H9 (cell line): ENCODE measurements around the gene MRGPRX2. TPM values are rescaled to one million over a fixed set of nuclear protein-coding genes. Genes with fewer than 3 reads are reported as not detected.

Source experiments
- DNase-seq: peaks from one replicate; pipeline ENCODE4 v3.0.0-alpha.2; 2017
- H2AFZ ChIP-seq: one replicate; pipeline ENCODE4 v1.6.1; 2013; ENCODE audit warnings: mild to moderate bottlenecking, low read length, control low read depth, moderate library complexity
- H2AK5ac ChIP-seq: 2 replicates; pipeline ENCODE4 v1.6.1; 2013; ENCODE audit warnings: low read length, control low read depth, mixed read lengths; ENCODE audit not compliant: insufficient read length
- H2BK120ac ChIP-seq: one replicate; pipeline ENCODE4 v1.6.1; 2013; ENCODE audit warnings: low read depth, mild to moderate bottlenecking, low read length, control low read depth, inconsistent platforms; ENCODE audit not compliant: poor library complexity, severe bottlenecking
- H2BK12ac ChIP-seq: 2 replicates; pipeline ENCODE4 v1.6.1; 2013; ENCODE audit warnings: low read length, control low read depth, mixed read lengths, low read depth; ENCODE audit not compliant: insufficient read length
- H2BK15ac ChIP-seq: 2 replicates; pipeline ENCODE4 v1.6.1; 2013; ENCODE audit warnings: low read depth, low read length, control low read depth
- H2BK20ac ChIP-seq: one replicate; pipeline ENCODE4 v1.6.1; 2013; ENCODE audit warnings: low read depth, mild to moderate bottlenecking, low read length, control low read depth, inconsistent platforms; ENCODE audit not compliant: poor library complexity, severe bottlenecking
- H2BK5ac ChIP-seq: 2 replicates; pipeline ENCODE4 v1.6.1; 2013; ENCODE audit warnings: low read length, control low read depth, mixed read lengths; ENCODE audit not compliant: insufficient read length
- H3K14ac ChIP-seq: 2 replicates; pipeline ENCODE4 v1.6.1; 2013; ENCODE audit warnings: low read length, control low read depth; ENCODE audit not compliant: insufficient read depth
- H3K18ac ChIP-seq: 2 replicates; pipeline ENCODE4 v1.6.1; 2013; ENCODE audit warnings: low read depth, mild to moderate bottlenecking, mixed read lengths, low read length, control low read depth; ENCODE audit not compliant: insufficient read length
- H3K23ac ChIP-seq: 2 replicates; pipeline ENCODE4 v1.6.1; 2013; ENCODE audit warnings: low read length, control low read depth, mixed read lengths, low read depth; ENCODE audit not compliant: insufficient read length
- H3K23me2 ChIP-seq: 2 replicates; pipeline ENCODE4 v1.6.1; 2013; ENCODE audit warnings: low read depth, mild to moderate bottlenecking, mixed read lengths, low read length, control low read depth; ENCODE audit not compliant: insufficient read length, poor library complexity, severe bottlenecking
- H3K27ac ChIP-seq: 2 replicates; pipeline ENCODE4 v1.5.1; 2013; ENCODE audit warnings: low read length, control low read depth, mixed read lengths, low read depth; ENCODE audit not compliant: insufficient read length
- H3K27me3 ChIP-seq: 2 replicates; pipeline ENCODE4 v1.6.1; 2013; ENCODE audit warnings: low read length, control low read depth, inconsistent platforms; ENCODE audit not compliant: insufficient read depth
- H3K4ac ChIP-seq: 2 replicates; pipeline ENCODE4 v1.6.1; 2013; ENCODE audit warnings: low read depth, mild to moderate bottlenecking, control low read depth, inconsistent platforms, low read length, moderate library complexity
- H3K4me1 ChIP-seq: 2 replicates; pipeline ENCODE4 v1.6.1; 2013; ENCODE audit warnings: low read length, control low read depth, inconsistent platforms; ENCODE audit not compliant: insufficient read depth
- H3K4me2 ChIP-seq: 2 replicates; pipeline ENCODE4 v1.6.1; 2013; ENCODE audit warnings: low read length, control low read depth, mixed read lengths; ENCODE audit not compliant: insufficient read length, insufficient read depth
- H3K56ac ChIP-seq: 2 replicates; pipeline ENCODE4 v1.6.1; 2013; ENCODE audit warnings: low read depth, mild to moderate bottlenecking, mixed read lengths, low read length, control low read depth; ENCODE audit not compliant: insufficient read length
- H3K79me1 ChIP-seq: 2 replicates; pipeline ENCODE4 v1.6.1; 2013; ENCODE audit warnings: low read depth, mild to moderate bottlenecking, moderate library complexity, low read length, control low read depth, inconsistent platforms; ENCODE audit not compliant: insufficient read depth, poor library complexity, severe bottlenecking
- H3K79me2 ChIP-seq: 2 replicates; pipeline ENCODE4 v1.6.1; 2013; ENCODE audit warnings: low read length, control low read depth, inconsistent platforms; ENCODE audit not compliant: insufficient read depth
- H3K9ac ChIP-seq: 2 replicates; pipeline ENCODE4 v1.6.1; 2013; ENCODE audit warnings: low read length, control low read depth, mixed read lengths; ENCODE audit not compliant: insufficient read length; ENCODE audit errors: extremely low read depth
- H3K9me3 ChIP-seq: one replicate; pipeline ENCODE4 v1.6.1; 2013; ENCODE audit warnings: low read depth, low read length, inconsistent platforms; ENCODE audit not compliant: control insufficient read depth
- H3T11ph ChIP-seq: one replicate; pipeline ENCODE4 v1.6.1; 2013; ENCODE audit warnings: mild to moderate bottlenecking, low read length, control low read depth, inconsistent platforms
- H4K20me1 ChIP-seq: one replicate; pipeline ENCODE4 v1.6.1; 2013; ENCODE audit not compliant: control insufficient read depth, insufficient read length, insufficient read depth
- H4K5ac ChIP-seq: 2 replicates; pipeline ENCODE4 v1.6.1; 2013; ENCODE audit warnings: low read depth, mild to moderate bottlenecking, mixed read lengths, low read length, control low read depth; ENCODE audit not compliant: insufficient read length
- H4K8ac ChIP-seq: replicated peaks from 2 replicates; pipeline ENCODE4 v1.6.1; 2013; ENCODE audit warnings: low read length, control low read depth, mixed read lengths, low read depth; ENCODE audit not compliant: insufficient read length
- H4K91ac ChIP-seq: 2 replicates; pipeline ENCODE4 v1.6.1; 2013; ENCODE audit warnings: low read depth, mild to moderate bottlenecking, moderate library complexity, mixed read lengths, low read length, control low read depth; ENCODE audit not compliant: insufficient read length
- H3K27ac Mint-ChIP-seq, 3 experiments: 2 replicates in 2 of 3; 3 replicates in 1 of 3; pipeline ENCODE4 v1.8.0; 2020 to 2021; ENCODE audit warnings: mixed read lengths in 3 of 3, mild to moderate bottlenecking in 1 of 3, moderate library complexity in 1 of 3
- H3K27me3 Mint-ChIP-seq: 2 replicates; pipeline ENCODE4 v1.8.0; 2021; ENCODE audit warnings: low read depth, mild to moderate bottlenecking, moderate library complexity, mixed read lengths
- H3K36me3 Mint-ChIP-seq, 3 experiments: 2 replicates in 2 of 3; 3 replicates in 1 of 3; pipeline ENCODE4 v1.8.0; 2020 to 2021; ENCODE audit warnings: low read depth in 3 of 3, mixed read lengths in 3 of 3; ENCODE audit not compliant: insufficient read depth in 1 of 3
- H3K4me1 Mint-ChIP-seq, 2 experiments: 2 replicates each; pipeline ENCODE4 v1.8.0; 2020; ENCODE audit warnings: mixed read lengths in 2 of 2
- H3K4me3 Mint-ChIP-seq, 2 experiments: 2 replicates in 1 of 2; 3 replicates in 1 of 2; pipeline ENCODE4 v1.8.0; 2020 to 2021; ENCODE audit warnings: mild to moderate bottlenecking in 2 of 2, mixed read lengths in 2 of 2, moderate library complexity in 1 of 2
- H3K9me3 Mint-ChIP-seq, 2 experiments: 2 replicates in 1 of 2; 3 replicates in 1 of 2; pipeline ENCODE4 v1.8.0; 2020; ENCODE audit warnings: mild to moderate bottlenecking in 2 of 2, mixed read lengths in 2 of 2, moderate library complexity in 1 of 2
- CTCF ChIP-seq: fragments of 200-600 bp; sonication (generic); conservative IDR thresholded peaks from 3 replicates; pipeline ENCODE4 v1.8.0; 2021; ENCODE audit warnings: antibody characterized with exemption, mild to moderate bottlenecking
- WGBS: extraction: QIAGEN DNeasy Blood & Tissue Kit; methylation state at CpG from one replicate; pipeline ENCODE4 v1.1.7; 2013; ENCODE audit warnings: missing lambda C conversion rate, low lambda C conversion rate, mixed read lengths; ENCODE audit not compliant: insufficient read length; ENCODE audit errors: extremely low coverage; 5-methylcytosine and 5-hydroxymethylcytosine counted together
- total RNA-seq: library from RNA; stranded (reverse); gene quantifications from 2 replicates; pipeline ENCODE4 v1.2.1, GENCODE V29; 2021

Gene MRGPRX2
- total RNA-seq, 1 experiment from 2014 or later: not detected

- no peak overlapping the region for H4K8ac ChIP-seq
- H2BK120ac ChIP-seq: no peak overlapping the region
- Mint-ChIP-seq H3K4me3 (no peak overlapping the region), H3K9me3 (no peaks in the 10 kb centered on the region), H3K27me3 (peaks cover 11% of the 10 kb centered on the region), H3K4me1 (no peaks in the 10 kb centered on the region), H3K27ac (no peak overlapping the region), H3K36me3 (no peaks in the 10 kb centered on the region)
- H2BK5ac ChIP-seq: no peak overlapping the region
- H3K4me2 ChIP-seq: no peak overlapping the region
- no peak overlapping the region for H3K9ac ChIP-seq
- no peak overlapping the region for H3K14ac ChIP-seq
- WGBS: no CpG with 5 or more reads among the region's 1 CpG
- no peaks in the 10 kb centered on the region for H4K20me1 ChIP-seq
- H4K91ac ChIP-seq: no peak overlapping the region
- no peak overlapping the region for H2AK5ac ChIP-seq
- H2BK20ac ChIP-seq: no peak overlapping the region
- no peak for TF ChIP-seq CTCF
- no peak overlapping the region for H2BK15ac ChIP-seq
- no peaks in the 10 kb centered on the region for H3K27me3 ChIP-seq
- no peaks in the 10 kb centered on the region for H3K4me1 ChIP-seq
- H3T11ph ChIP-seq: no peak overlapping the region
- no peaks in the 10 kb centered on the region for H3K9me3 ChIP-seq
- no peak overlapping the region for H3K18ac ChIP-seq
- H3K79me2 ChIP-seq: no peaks in the 10 kb centered on the region
- H3K27ac ChIP-seq: no peak overlapping the region
- no peaks in the 10 kb centered on the region for H3K79me1 ChIP-seq
- H2BK12ac ChIP-seq: no peak overlapping the region
- no peak overlapping the region for H3K23ac ChIP-seq
- no peak overlapping the region for H3K56ac ChIP-seq
- H3K4ac ChIP-seq: no peak overlapping the region
- no peak overlapping the region for H4K5ac ChIP-seq
- H3K23me2 ChIP-seq: no peaks in the 10 kb centered on the region
- no peak overlapping the region for H2AFZ ChIP-seq
- DNase-seq: no peak
Measured at GRCh38 chr11:19083166-19083565, 22.6 kb upstream of the MRGPRX2 start.
